AML-193 (cell line): ENCODE data around the gene NCAPD2.

Experiments used
- DNase-seq, 2 experiments: peaks; one replicate each; lab custom pipeline; 2025; lab: John Stamatoyannopoulos, UW

Gene NCAPD2

DNA sequence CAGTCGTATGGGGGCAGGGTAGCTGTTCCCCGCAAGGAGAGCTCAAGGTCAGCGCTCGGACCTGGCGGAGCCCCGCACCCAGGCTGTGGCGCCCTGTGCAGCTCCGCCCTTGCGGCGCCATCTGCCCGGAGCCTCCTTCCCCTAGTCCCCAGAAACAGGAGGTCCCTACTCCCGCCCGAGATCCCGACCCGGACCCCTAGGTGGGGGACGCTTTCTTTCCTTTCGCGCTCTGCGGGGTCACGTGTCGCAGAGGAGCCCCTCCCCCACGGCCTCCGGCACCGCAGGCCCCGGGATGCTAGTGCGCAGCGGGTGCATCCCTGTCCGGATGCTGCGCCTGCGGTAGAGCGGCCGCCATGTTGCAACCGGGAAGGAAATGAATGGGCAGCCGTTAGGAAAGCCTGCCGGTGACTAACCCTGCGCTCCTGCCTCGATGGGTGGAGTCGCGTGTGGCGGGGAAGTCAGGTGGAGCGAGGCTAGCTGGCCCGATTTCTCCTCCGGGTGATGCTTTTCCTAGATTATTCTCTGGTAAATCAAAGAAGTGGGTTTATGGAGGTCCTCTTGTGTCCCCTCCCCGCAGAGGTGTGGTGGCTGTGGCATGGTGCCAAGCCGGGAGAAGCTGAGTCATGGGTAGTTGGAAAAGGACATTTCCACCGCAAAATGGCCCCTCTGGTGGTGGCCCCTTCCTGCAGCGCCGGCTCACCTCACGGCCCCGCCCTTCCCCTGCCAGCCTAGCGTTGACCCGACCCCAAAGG is 41.2 kb downstream of the NCAPD2 start:
- DNase-seq, result peak; percentile 83 to 84

DNA sequence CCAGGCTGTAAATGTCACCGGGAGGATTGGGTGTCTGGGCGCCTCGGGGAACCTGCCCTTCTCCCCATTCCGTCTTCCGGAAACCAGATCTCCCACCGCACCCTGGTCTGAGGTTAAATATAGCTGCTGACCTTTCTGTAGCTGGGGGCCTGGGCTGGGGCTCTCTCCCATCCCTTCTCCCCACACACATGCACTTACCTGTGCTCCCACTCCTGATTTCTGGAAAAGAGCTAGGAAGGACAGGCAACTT is 41.7 kb downstream of the NCAPD2 start:
- DNase-seq, result no peak

DNA sequence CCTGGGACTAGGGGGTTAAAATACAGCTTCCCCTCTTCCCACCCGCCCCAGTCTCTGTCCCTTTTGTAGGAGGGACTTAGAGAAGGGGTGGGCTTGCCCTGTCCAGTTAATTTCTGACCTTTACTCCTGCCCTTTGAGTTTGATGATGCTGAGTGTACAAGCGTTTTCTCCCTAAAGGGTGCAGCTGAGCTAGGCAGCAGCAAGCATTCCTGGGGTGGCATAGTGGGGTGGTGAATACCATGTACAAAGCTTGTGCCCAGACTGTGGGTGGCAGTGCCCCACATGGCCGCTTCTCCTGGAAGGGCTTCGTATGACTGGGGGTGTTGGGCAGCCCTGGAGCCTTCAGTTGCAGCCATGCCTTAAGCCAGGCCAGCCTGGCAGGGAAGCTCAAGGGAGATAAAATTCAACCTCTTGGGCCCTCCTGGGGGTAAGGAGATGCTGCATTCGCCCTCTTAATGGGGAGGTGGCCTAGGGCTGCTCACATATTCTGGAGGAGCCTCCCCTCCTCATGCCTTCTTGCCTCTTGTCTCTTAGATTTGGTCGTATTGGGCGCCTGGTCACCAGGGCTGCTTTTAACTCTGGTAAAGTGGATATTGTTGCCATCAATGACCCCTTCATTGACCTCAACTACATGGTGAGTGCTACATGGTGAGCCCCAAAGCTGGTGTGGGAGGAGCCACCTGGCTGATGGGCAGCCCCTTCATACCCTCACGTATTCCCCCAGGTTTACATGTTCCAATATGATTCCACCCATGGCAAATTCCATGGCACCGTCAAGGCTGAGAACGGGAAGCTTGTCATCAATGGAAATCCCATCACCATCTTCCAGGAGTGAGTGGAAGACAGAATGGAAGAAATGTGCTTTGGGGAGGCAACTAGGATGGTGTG is 42.3 kb downstream of the NCAPD2 start:
- DNase-seq, result no peak

DNA sequence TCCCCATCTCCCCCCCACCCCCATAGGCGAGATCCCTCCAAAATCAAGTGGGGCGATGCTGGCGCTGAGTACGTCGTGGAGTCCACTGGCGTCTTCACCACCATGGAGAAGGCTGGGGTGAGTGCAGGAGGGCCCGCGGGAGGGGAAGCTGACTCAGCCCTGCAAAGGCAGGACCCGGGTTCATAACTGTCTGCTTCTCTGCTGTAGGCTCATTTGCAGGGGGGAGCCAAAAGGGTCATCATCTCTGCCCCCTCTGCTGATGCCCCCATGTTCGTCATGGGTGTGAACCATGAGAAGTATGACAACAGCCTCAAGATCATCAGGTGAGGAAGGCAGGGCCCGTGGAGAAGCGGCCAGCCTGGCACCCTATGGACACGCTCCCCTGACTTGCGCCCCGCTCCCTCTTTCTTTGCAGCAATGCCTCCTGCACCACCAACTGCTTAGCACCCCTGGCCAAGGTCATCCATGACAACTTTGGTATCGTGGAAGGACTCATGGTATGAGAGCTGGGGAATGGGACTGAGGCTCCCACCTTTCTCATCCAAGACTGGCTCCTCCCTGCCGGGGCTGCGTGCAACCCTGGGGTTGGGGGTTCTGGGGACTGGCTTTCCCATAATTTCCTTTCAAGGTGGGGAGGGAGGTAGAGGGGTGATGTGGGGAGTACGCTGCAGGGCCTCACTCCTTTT is 43.1 kb downstream of the NCAPD2 start:
- no peak for DNase-seq

DNA sequence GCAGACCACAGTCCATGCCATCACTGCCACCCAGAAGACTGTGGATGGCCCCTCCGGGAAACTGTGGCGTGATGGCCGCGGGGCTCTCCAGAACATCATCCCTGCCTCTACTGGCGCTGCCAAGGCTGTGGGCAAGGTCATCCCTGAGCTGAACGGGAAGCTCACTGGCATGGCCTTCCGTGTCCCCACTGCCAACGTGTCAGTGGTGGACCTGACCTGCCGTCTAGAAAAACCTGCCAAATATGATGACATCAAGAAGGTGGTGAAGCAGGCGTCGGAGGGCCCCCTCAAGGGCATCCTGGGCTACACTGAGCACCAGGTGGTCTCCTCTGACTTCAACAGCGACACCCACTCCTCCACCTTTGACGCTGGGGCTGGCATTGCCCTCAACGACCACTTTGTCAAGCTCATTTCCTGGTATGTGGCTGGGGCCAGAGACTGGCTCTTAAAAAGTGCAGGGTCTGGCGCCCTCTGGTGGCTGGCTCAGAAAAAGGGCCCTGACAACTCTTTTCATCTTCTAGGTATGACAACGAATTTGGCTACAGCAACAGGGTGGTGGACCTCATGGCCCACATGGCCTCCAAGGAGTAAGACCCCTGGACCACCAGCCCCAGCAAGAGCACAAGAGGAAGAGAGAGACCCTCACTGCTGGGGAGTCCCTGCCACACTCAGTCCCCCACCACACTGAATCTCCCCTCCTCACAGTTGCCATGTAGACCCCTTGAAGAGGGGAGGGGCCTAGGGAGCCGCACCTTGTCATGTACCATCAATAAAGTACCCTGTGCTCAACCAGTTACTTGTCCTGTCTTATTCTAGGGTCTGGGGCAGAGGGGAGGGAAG is 43.9 kb downstream of the NCAPD2 start:
- DNase-seq, result peak; percentile 61 to 68

DNA sequence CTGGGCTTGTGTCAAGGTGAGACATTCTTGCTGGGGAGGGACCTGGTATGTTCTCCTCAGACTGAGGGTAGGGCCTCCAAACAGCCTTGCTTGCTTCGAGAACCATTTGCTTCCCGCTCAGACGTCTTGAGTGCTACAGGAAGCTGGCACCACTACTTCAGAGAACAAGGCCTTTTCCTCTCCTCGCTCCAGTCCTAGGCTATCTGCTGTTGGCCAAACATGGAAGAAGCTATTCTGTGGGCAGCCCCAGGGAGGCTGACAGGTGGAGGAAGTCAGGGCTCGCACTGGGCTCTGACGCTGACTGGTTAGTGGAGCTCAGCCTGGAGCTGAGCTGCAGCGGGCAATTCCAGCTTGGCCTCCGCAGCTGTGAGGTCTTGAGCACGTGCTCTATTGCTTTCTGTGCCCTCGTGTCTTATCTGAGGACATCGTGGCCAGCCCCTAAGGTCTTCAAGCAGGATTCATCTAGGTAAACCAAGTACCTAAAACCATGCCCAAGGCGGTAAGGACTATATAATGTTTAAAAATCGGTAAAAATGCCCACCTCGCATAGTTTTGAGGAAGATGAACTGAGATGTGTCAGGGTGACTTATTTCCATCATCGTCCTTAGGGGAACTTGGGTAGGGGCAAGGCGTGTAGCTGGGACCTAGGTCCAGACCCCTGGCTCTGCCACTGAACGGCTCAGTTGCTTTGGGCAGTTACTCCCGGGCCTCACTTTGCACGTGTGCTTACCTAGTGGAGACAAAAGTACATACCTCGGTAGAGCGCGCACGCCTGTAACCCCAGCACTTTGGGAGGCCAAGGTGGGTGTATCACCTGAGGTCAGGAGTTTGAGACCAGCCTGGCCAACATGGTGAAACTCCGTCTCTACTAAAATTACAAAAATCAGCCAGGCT is 44.8 kb downstream of the NCAPD2 start:
- no peak for DNase-seq

DNA sequence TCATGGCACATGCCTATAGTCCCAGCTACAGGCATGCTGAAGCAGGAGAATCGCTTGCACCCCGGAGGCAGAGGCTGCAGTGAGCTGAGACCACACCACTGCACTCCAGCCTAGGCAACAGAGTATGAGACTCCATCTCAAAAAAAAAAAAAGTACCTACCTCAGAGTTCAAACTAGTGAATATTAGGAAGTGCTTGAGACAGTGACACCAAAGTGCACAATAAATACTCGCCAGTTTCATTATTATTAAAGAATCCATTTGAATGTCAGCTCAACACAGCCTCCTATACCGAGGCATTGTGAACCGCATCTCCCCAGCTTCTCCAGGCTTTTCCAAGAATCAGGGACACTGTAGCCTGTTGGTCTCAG is 45.4 kb downstream of the NCAPD2 start:
- no peak for DNase-seq

DNA sequence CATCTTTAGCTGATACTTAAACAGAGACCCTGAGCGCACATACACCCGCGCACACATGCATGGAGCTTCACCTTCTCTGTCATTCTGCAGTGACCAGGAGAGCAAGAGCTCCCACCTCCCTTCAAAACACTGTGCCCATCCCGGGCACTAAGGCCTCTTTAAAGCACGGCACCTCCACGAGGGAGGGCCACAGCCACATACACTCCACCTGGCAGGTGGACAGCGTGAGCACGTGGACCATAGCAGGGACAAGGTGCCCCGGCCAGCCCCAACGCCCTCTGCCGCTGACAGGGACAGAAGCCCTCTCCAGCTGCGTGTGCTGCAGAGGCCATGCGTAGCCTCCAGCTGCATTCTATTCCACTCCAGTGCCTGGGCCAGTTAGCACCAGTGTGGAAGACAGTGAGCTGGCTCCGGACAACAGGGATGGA is 45.8 kb downstream of the NCAPD2 start:
- DNase-seq, result no peak

DNA sequence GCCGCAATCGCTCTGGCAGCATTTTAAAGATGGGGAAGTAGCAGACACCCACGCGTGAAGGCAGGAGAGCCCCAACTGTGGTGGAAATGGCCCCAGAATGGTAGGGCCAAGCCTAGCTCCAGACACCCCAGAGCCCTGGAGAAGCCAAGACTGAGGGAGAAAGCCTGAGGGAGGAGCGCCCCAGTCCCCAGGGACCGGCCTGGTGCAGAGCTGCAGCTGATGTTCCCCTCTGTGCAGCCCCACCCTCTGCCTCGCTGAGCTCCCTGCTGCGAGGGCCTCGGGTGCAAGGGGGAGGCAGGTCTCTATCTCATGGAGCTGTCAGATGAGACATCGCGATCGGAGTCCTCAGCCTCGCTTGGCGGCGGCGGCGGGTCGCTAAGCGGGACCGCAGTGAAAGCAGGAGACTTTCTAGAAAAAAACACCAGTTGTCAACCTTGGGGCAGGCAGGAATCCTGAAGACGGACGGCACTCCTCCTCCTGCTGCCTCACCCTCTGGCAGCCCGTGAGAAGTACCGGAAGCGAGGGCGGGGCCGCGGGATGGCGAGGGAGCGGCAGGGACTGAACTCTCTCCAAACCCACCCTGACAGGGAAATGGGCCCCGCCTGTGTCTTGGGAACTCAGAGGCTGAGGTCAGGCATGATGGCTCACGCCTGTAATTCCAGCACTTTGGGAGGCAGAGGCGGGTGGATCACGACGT is 46.4 kb downstream of the NCAPD2 start:
- DNase-seq, result no peak

DNA sequence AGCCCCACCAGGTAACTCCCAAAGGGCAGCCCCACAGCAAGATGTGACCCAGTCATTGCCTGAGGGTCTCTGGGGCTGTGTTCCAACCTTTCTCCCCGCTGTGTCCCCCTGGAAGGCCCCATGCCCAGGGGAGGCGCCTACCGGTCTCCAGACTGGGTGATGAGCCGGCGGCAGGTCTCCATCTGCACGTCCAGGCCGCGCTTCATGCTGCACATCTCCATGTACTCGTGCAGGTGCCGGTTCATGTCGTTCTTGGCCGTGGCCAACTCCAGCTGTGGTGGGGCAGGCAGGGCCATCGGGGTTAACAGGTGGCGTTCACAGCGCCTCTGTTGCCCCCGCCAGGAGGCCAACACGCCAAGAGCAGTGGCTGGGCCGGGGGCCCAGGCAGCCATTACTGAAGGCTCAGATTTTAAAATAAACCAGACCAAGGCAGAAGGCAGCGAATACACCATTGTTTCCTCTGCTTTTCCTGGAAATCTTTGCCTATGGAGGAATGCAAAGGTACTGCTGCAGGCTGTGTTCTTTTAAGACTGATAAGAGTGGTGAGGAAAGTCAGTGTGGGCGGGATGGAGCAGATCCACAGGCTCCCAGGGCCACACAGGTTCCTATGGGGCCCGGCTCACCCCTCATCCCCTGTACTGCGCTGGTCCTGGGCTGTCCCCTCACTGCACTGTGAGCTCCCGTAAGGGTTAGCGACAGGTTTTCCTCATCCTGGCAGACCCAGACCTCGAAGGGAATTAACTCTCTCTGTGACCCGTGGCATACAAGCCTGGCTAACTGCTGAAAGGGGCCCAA is 47.7 kb downstream of the NCAPD2 start:
- DNase-seq, result no peak

DNA sequence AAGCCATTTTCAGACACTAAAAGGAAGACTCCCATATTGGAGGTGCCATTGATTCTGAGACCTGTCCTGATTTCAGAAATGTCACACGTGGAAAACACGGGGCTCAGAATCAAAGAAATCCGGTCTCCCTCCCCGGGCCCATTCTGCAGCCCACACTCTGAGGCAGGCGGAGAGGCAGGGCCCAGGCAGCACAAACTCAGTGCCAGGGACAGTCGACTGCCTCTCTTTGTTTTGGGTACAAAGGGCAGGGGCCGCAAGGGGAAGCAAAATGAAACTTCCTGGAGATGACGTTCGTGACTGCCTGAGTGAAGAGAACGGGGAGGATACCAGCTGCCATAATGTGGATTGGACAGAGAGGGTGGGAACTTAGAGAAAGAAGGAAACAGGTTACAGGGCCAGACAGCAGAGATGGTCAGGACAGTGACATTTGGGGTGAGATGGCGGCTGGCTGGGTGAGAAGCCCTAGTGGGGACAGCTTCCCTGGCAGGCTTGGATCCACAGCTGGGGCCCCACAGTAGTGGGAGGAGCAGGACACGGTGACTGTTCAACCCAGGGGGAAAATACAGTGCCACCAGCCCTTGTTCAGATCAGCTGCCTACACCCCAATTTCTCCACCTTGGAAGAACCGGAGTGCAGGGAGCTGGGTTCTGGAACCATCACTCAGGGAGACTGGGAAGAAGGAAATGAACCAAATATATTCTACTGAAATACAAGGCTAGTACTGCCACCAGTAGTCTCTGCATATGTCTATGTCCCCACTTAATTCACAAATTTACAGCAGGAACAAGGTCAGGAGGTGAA is 48.5 kb downstream of the NCAPD2 start:
- no peak for DNase-seq

DNA sequence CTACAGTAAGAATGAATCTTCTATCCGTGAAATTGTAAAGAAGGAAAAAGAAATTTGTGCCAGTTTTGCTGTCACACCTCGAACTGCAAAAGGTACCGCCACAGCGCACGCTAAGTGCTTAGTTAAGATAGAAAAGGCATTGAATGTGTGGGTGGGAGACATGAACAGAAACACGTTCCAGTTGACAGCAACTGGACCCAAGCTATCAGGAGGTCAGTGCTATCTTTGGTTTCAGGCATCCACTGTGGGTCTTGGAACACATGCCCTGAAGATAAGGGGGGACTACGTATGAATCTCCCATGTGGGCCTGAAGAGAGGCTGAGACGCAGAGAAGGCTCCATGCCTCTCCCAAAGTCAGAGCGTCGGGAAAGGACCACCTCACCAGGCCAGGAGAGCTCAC is 52.1 kb downstream of the NCAPD2 start:
- DNase-seq, result no peak

DNA sequence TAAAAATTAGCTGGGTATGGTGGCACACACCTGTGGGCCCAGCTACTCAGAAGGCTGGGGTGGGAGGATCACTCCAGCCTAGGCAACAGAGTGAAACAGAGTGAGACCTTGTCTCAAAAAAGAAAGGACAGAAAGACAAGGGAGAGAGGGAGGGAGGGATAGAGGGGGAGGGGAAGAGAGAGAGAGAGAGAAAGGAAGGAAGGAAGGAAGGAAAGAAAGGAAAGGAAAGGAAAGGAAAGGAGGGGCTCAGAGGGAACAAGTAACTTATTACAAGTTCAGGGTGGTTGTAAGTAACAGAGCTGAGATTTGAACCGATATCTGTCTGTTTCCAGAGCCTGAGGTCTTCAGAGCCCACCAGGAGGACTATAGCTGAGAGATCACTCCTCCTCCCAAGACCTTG is 53.7 kb downstream of the NCAPD2 start:
- DNase-seq, result no peak

DNA sequence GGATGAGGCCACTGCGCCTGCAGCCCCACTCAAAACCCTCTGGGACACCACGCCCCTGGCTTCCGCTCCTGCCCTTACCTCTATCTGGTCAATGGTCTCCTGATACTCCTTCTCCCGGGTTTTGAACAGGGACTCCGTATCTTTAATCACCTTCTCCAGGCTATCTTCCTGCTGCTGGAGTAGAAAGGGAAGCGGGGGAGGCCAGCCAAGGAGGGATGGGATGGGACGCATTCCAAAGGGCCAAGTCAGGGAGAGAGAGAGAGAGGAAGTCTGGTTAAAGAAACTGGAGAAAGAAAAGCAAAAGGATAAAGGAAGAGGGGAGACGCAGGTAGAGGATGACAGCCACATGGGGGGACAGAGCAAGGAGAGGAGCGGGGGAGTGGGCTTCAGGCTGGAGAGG is 54.1 kb downstream of the NCAPD2 start:
- no peak for DNase-seq

DNA sequence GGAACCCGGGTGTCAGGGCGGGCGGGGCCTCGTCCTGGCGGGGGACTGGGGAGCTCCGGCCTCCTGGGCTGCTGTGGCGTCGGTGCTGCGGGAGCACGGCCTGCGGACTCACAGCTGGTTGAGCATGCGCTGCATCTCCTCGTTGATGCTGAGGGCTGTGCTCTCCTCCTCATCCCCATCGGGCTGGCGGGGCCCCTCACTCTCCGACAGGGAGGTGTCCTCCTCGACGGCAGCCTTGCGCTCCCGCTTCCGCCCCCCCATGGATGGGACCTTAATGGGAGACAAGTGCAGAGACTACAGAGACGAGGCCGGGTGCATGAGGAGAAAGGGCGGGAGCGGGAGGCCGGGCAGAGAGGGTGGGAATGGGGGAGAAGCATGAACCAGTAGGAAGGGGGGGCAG is 54.7 kb downstream of the NCAPD2 start:
- DNase-seq, result no peak

DNA sequence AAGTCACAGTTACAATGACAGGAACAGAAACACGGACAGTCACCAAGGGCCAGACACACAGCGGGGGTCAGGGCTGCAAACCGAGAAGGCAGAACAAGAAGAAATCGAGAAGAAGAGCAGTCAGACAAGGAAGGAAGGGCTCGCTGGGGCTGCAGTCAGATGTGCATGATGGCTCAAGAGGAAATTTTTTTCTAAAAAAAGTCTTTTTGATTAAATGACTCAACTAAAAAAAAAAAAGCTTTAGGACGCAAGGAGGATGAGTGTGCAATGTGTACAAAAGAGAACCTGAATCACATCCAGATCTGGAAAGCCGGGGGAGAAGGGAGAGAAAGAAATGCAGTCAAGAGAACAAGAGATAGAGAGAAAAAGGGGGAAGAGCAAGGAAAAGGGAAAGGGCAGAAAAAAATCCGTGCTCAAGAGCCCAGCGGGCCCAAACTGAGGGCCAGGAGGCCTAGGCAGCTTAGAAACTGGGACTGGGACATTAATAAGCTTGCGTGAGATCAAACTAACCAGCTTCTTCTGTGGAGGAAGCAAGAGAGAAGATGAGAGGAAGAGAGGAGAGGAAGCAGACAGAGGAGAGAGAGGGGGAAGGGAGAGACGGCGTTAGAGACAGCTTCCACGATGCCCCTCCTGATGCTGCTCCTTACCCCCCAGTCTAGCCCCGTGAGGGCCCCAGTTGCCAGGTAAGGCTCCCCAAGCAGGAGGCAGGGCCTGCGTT is 55.2 kb downstream of the NCAPD2 start:
- DNase-seq, result no peak

DNA sequence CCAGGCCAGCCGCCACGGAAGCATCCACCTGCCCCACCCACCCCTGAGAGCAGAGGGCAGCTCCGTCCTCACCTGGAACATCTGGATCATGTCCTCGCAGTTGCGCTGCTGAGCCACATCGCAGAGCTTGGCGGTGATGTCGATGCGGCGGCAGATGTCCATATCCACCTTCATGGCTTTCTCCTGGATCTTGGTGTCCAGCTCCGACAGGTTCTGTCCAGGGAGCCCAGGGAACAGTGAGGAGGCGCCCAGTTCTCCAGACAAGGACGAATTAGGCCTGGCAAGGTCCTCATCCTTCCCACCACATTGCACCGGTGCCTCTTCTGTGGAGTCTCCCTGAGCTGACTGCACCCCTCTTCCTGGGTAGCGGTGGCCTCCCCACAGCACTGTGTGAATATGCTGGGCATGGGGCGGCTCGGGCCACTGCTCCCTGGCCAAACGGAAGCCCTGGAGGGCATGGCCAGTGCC is 55.8 kb downstream of the NCAPD2 start:
- no peak for DNase-seq
